H9 (cell line): ENCODE results near the gene RPL14. TPM values are rescaled to one million over a fixed set of nuclear protein-coding genes. Genes with fewer than 3 reads are reported as not detected.

Source experiments
- DNase-seq: peaks from one replicate; pipeline ENCODE4 v3.0.0-alpha.2; 2017
- H2AFZ ChIP-seq: one replicate; pipeline ENCODE4 v1.6.1; 2013; ENCODE audit warnings: mild to moderate bottlenecking, low read length, control low read depth, moderate library complexity
- H2AK5ac ChIP-seq: 2 replicates; pipeline ENCODE4 v1.6.1; 2013; ENCODE audit warnings: low read length, control low read depth, mixed read lengths; ENCODE audit not compliant: insufficient read length
- H2BK120ac ChIP-seq: one replicate; pipeline ENCODE4 v1.6.1; 2013; ENCODE audit warnings: low read depth, mild to moderate bottlenecking, low read length, control low read depth, inconsistent platforms; ENCODE audit not compliant: poor library complexity, severe bottlenecking
- H2BK12ac ChIP-seq: 2 replicates; pipeline ENCODE4 v1.6.1; 2013; ENCODE audit warnings: low read length, control low read depth, mixed read lengths, low read depth; ENCODE audit not compliant: insufficient read length
- H2BK15ac ChIP-seq: 2 replicates; pipeline ENCODE4 v1.6.1; 2013; ENCODE audit warnings: low read depth, low read length, control low read depth
- H2BK20ac ChIP-seq: one replicate; pipeline ENCODE4 v1.6.1; 2013; ENCODE audit warnings: low read depth, mild to moderate bottlenecking, low read length, control low read depth, inconsistent platforms; ENCODE audit not compliant: poor library complexity, severe bottlenecking
- H2BK5ac ChIP-seq: 2 replicates; pipeline ENCODE4 v1.6.1; 2013; ENCODE audit warnings: low read length, control low read depth, mixed read lengths; ENCODE audit not compliant: insufficient read length
- H3K14ac ChIP-seq: 2 replicates; pipeline ENCODE4 v1.6.1; 2013; ENCODE audit warnings: low read length, control low read depth; ENCODE audit not compliant: insufficient read depth
- H3K18ac ChIP-seq: 2 replicates; pipeline ENCODE4 v1.6.1; 2013; ENCODE audit warnings: low read depth, mild to moderate bottlenecking, mixed read lengths, low read length, control low read depth; ENCODE audit not compliant: insufficient read length
- H3K23ac ChIP-seq: 2 replicates; pipeline ENCODE4 v1.6.1; 2013; ENCODE audit warnings: low read length, control low read depth, mixed read lengths, low read depth; ENCODE audit not compliant: insufficient read length
- H3K23me2 ChIP-seq: 2 replicates; pipeline ENCODE4 v1.6.1; 2013; ENCODE audit warnings: low read depth, mild to moderate bottlenecking, mixed read lengths, low read length, control low read depth; ENCODE audit not compliant: insufficient read length, poor library complexity, severe bottlenecking
- H3K27ac ChIP-seq: 2 replicates; pipeline ENCODE4 v1.5.1; 2013; ENCODE audit warnings: low read length, control low read depth, mixed read lengths, low read depth; ENCODE audit not compliant: insufficient read length
- H3K27me3 ChIP-seq: 2 replicates; pipeline ENCODE4 v1.6.1; 2013; ENCODE audit warnings: low read length, control low read depth, inconsistent platforms; ENCODE audit not compliant: insufficient read depth
- H3K4ac ChIP-seq: 2 replicates; pipeline ENCODE4 v1.6.1; 2013; ENCODE audit warnings: low read depth, mild to moderate bottlenecking, control low read depth, inconsistent platforms, low read length, moderate library complexity
- H3K4me1 ChIP-seq: 2 replicates; pipeline ENCODE4 v1.6.1; 2013; ENCODE audit warnings: low read length, control low read depth, inconsistent platforms; ENCODE audit not compliant: insufficient read depth
- H3K4me2 ChIP-seq: 2 replicates; pipeline ENCODE4 v1.6.1; 2013; ENCODE audit warnings: low read length, control low read depth, mixed read lengths; ENCODE audit not compliant: insufficient read length, insufficient read depth
- H3K56ac ChIP-seq: 2 replicates; pipeline ENCODE4 v1.6.1; 2013; ENCODE audit warnings: low read depth, mild to moderate bottlenecking, mixed read lengths, low read length, control low read depth; ENCODE audit not compliant: insufficient read length
- H3K79me1 ChIP-seq: 2 replicates; pipeline ENCODE4 v1.6.1; 2013; ENCODE audit warnings: low read depth, mild to moderate bottlenecking, moderate library complexity, low read length, control low read depth, inconsistent platforms; ENCODE audit not compliant: insufficient read depth, poor library complexity, severe bottlenecking
- H3K79me2 ChIP-seq: 2 replicates; pipeline ENCODE4 v1.6.1; 2013; ENCODE audit warnings: low read length, control low read depth, inconsistent platforms; ENCODE audit not compliant: insufficient read depth
- H3K9ac ChIP-seq: 2 replicates; pipeline ENCODE4 v1.6.1; 2013; ENCODE audit warnings: low read length, control low read depth, mixed read lengths; ENCODE audit not compliant: insufficient read length; ENCODE audit errors: extremely low read depth
- H3K9me3 ChIP-seq: one replicate; pipeline ENCODE4 v1.6.1; 2013; ENCODE audit warnings: low read depth, low read length, inconsistent platforms; ENCODE audit not compliant: control insufficient read depth
- H3T11ph ChIP-seq: one replicate; pipeline ENCODE4 v1.6.1; 2013; ENCODE audit warnings: mild to moderate bottlenecking, low read length, control low read depth, inconsistent platforms
- H4K20me1 ChIP-seq: one replicate; pipeline ENCODE4 v1.6.1; 2013; ENCODE audit not compliant: control insufficient read depth, insufficient read length, insufficient read depth
- H4K5ac ChIP-seq: 2 replicates; pipeline ENCODE4 v1.6.1; 2013; ENCODE audit warnings: low read depth, mild to moderate bottlenecking, mixed read lengths, low read length, control low read depth; ENCODE audit not compliant: insufficient read length
- H4K8ac ChIP-seq: replicated peaks from 2 replicates; pipeline ENCODE4 v1.6.1; 2013; ENCODE audit warnings: low read length, control low read depth, mixed read lengths, low read depth; ENCODE audit not compliant: insufficient read length
- H4K91ac ChIP-seq: 2 replicates; pipeline ENCODE4 v1.6.1; 2013; ENCODE audit warnings: low read depth, mild to moderate bottlenecking, moderate library complexity, mixed read lengths, low read length, control low read depth; ENCODE audit not compliant: insufficient read length
- H3K27ac Mint-ChIP-seq, 3 experiments: 2 replicates in 2 of 3; 3 replicates in 1 of 3; pipeline ENCODE4 v1.8.0; 2020 to 2021; ENCODE audit warnings: mixed read lengths in 3 of 3, mild to moderate bottlenecking in 1 of 3, moderate library complexity in 1 of 3
- H3K27me3 Mint-ChIP-seq: 2 replicates; pipeline ENCODE4 v1.8.0; 2021; ENCODE audit warnings: low read depth, mild to moderate bottlenecking, moderate library complexity, mixed read lengths
- H3K36me3 Mint-ChIP-seq, 3 experiments: 2 replicates in 2 of 3; 3 replicates in 1 of 3; pipeline ENCODE4 v1.8.0; 2020 to 2021; ENCODE audit warnings: low read depth in 3 of 3, mixed read lengths in 3 of 3; ENCODE audit not compliant: insufficient read depth in 1 of 3
- H3K4me1 Mint-ChIP-seq, 2 experiments: 2 replicates each; pipeline ENCODE4 v1.8.0; 2020; ENCODE audit warnings: mixed read lengths in 2 of 2
- H3K4me3 Mint-ChIP-seq, 2 experiments: 2 replicates in 1 of 2; 3 replicates in 1 of 2; pipeline ENCODE4 v1.8.0; 2020 to 2021; ENCODE audit warnings: mild to moderate bottlenecking in 2 of 2, mixed read lengths in 2 of 2, moderate library complexity in 1 of 2
- H3K9me3 Mint-ChIP-seq, 2 experiments: 2 replicates in 1 of 2; 3 replicates in 1 of 2; pipeline ENCODE4 v1.8.0; 2020; ENCODE audit warnings: mild to moderate bottlenecking in 2 of 2, mixed read lengths in 2 of 2, moderate library complexity in 1 of 2
- WGBS: extraction: QIAGEN DNeasy Blood & Tissue Kit; methylation state at CpG from one replicate; pipeline ENCODE4 v1.1.7; 2013; ENCODE audit warnings: missing lambda C conversion rate, low lambda C conversion rate, mixed read lengths; ENCODE audit not compliant: insufficient read length; ENCODE audit errors: extremely low coverage; 5-methylcytosine and 5-hydroxymethylcytosine counted together
- total RNA-seq: library from RNA; stranded (reverse); gene quantifications from 2 replicates; pipeline ENCODE4 v1.2.1, GENCODE V29; 2021
- TF ChIP-seq, protein P1 (sequence below): fragments of 200-600 bp; sonication (generic); conservative IDR thresholded peaks from 3 replicates; pipeline ENCODE4 v1.8.0; 2021; ENCODE audit warnings: antibody characterized with exemption, mild to moderate bottlenecking

The RPL14 gene
- total RNA-seq, 1 experiment from 2014 or later = 2,490 TPM

DNA sequence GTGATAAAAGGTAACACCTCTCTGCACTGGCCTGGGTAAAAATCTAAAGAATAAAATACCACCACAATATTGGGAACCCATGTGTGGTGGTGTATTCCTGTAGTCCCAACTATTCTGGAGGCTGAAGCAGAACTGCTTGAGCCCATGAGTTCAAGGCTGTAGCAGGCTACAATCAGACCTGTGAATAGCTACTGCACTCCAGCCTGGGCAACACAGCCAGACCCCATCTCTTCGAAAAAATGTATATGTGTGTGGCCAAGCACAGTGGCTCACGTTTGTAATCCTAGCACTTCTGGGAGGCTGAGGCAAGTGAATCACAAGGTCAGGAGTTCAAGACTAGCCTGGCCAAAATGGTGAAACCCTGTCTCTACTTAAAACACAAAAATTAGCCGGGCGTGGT is 1.8 kb upstream of the RPL14 start:
- H3K23me2 ChIP-seq = peaks cover 11% of the 10 kb centered on the region
- H4K8ac ChIP-seq = no peak overlapping the region
- no peak overlapping the region for H3K4ac ChIP-seq
- WGBS = no CpG with 5 or more reads among the region's 4 CpGs
- H3K4me2 ChIP-seq = no peak overlapping the region
- no peak for DNase-seq
- no peak overlapping the region for H2BK12ac ChIP-seq
- H3K36me3 Mint-ChIP-seq = peaks cover 21 to 31% (median 27%) of the 10 kb centered on the region in 3 experiments
- H3K18ac ChIP-seq = no peak overlapping the region
- no peak overlapping the region for H3K23ac ChIP-seq
- H3K9me3 ChIP-seq = no peaks in the 10 kb centered on the region
- no peak overlapping the region for H2BK120ac ChIP-seq
- H2BK20ac ChIP-seq = no peak overlapping the region
- H3K27ac Mint-ChIP-seq = no peak overlapping the region
- peak overlapping the region in 1 of 2 experiments; percentile 81; a peak in 3 of 5 replicates for H3K4me3 Mint-ChIP-seq
- no peak overlapping the region for H3K14ac ChIP-seq
- no peak overlapping the region for H2AK5ac ChIP-seq
- H3T11ph ChIP-seq = no peak overlapping the region
- H3K9ac ChIP-seq = no peak overlapping the region
- no peak overlapping the region for H4K91ac ChIP-seq
- H3K79me2 ChIP-seq = peaks cover 10% of the 10 kb centered on the region; the same call in 1 of the 2 replicates
- H3K79me1 ChIP-seq = no peaks in the 10 kb centered on the region
- no peaks in the 10 kb centered on the region for H3K9me3 Mint-ChIP-seq
- H3K4me1 ChIP-seq = 0 out of 2 replicates have a peak, but pooled peaks cover 2% of the 10 kb centered on the region
- no peaks in the 10 kb centered on the region for H3K27me3 ChIP-seq
- no peak overlapping the region for H2BK5ac ChIP-seq
- H4K5ac ChIP-seq = no peak overlapping the region
- H4K20me1 ChIP-seq = no peaks in the 10 kb centered on the region
- peaks cover 3% of the 10 kb centered on the region; the same call in 1 of the 2 replicates for H3K27me3 Mint-ChIP-seq
- no peak overlapping the region for H3K56ac ChIP-seq
- H3K4me1 Mint-ChIP-seq = peaks cover 21 to 31% of the 10 kb centered on the region in 2 experiments
- H2BK15ac ChIP-seq = no peak overlapping the region
- no peak overlapping the region for H3K27ac ChIP-seq
- H2AFZ ChIP-seq = no peak overlapping the region
- TF ChIP-seq, protein P1, sequence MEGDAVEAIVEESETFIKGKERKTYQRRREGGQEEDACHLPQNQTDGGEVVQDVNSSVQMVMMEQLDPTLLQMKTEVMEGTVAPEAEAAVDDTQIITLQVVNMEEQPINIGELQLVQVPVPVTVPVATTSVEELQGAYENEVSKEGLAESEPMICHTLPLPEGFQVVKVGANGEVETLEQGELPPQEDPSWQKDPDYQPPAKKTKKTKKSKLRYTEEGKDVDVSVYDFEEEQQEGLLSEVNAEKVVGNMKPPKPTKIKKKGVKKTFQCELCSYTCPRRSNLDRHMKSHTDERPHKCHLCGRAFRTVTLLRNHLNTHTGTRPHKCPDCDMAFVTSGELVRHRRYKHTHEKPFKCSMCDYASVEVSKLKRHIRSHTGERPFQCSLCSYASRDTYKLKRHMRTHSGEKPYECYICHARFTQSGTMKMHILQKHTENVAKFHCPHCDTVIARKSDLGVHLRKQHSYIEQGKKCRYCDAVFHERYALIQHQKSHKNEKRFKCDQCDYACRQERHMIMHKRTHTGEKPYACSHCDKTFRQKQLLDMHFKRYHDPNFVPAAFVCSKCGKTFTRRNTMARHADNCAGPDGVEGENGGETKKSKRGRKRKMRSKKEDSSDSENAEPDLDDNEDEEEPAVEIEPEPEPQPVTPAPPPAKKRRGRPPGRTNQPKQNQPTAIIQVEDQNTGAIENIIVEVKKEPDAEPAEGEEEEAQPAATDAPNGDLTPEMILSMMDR = no peak
